ENCODE data around the gene SLC35C1. TPM values are rescaled to one million over a fixed set of nuclear protein-coding genes. Genes with fewer than 3 reads are reported as not detected.

Gene SLC35C1
- total and polyA plus RNA-seq, 9 of the 15 experiments (the other 6 are each of a cell fraction or from before 2014, with no cell fraction given), result 0.65 to 13.1 (median 2.4) TPM

GRCh38 chr11:45860764-45861510, 56.0 kb downstream of the SLC35C1 start:
- H3K9ac ChIP-seq (ENCODE audit: insufficient read depth in 1 of 2, low read depth in 2 of 2, low read length in 2 of 2), result 0 out of 4 replicates have a peak overlapping the region, but pooled peaks of 1 of the 2 experiments have one; percentile 70
- DNase-seq (ENCODE audit: extremely low read depth in 1 of 4, low spot score in 3 of 4) (no peak), FAIRE-seq (no peak), ATAC-seq (no peak)
- ChIA-PET CTCF (ENCODE audit: low intra/inter-chr PET ratio) (no interaction called here), POLR2A (interaction anchor here (0.6 to 4.5 kb wide), 5 partner anchors 10 to 630 kb away, joined by 3 to 21 read pairs (median 5); partner anchors contain the start of gene CRY2)
- no peaks in the 10 kb centered on the region for H3K9me3 ChIP-seq (replicated peaks; ENCODE audit: control insufficient read depth, insufficient read depth, low read depth, low read length)
- peaks cover 81% of the 10 kb centered on the region for H3K36me3 ChIP-seq (ENCODE audit: control insufficient read depth, insufficient read depth, low read length)
- H3K4me2 ChIP-seq (ENCODE audit: insufficient read depth, low read length), result no peak overlapping the region
- no peaks in the 10 kb centered on the region for H3K27me3 ChIP-seq (ENCODE audit: control insufficient read depth in 2 of 2, insufficient read depth in 2 of 2, low read length in 2 of 2)
- H3K79me2 ChIP-seq (ENCODE audit: control insufficient read depth, insufficient read depth, low read length), result no peaks in the 10 kb centered on the region
- H3K4me1 ChIP-seq (replicated peaks in 1 of 2; ENCODE audit: control insufficient read depth in 2 of 2, insufficient read depth in 2 of 2, low read length in 2 of 2), result peaks cover 0 to 4% of the 10 kb centered on the region in 2 experiments; a peak in 1 of 5 replicates
- intact Hi-C loops (cut with micrococcal nuclease) (no loop called here), in situ Hi-C loops (cut with MboI) (no loop called here)
- H2AFZ ChIP-seq (ENCODE audit: low read depth, low read length), result no peak overlapping the region
- H3K4me3 ChIP-seq, result no peak overlapping the region
- no peaks in the 10 kb centered on the region for H4K20me1 ChIP-seq (replicated peaks; ENCODE audit: control insufficient read depth, insufficient read depth, low read length)
- no TSS peak for BruUV-seq (replicated peaks)
- 91% methylated on average over 10 of the region's 10 CpGs for WGBS (ENCODE audit: insufficient coverage, low coverage, missing lambda C conversion rate)
- no peak overlapping the region for H3K27ac ChIP-seq (ENCODE audit: extremely low read depth, low read depth, low read length)
- H3K9me1 ChIP-seq (ENCODE audit: control insufficient read depth, insufficient read depth, low read length), result no peaks in the 10 kb centered on the region
- TF ChIP-seq ZNF280A (IDR thresholded peaks at IDR 0.05; ENCODE audit: low read depth, partially characterized antibody), result no peak
- TF ChIP-seq DNMT1 (IDR thresholded peaks at IDR 0.05), result no peak
- TF ChIP-seq MAX (CRISPR knock-in tag; IDR thresholded peaks at IDR 0.05), result no peak
- no peak for TF ChIP-seq ZNF449 (CRISPR knock-in tag; IDR thresholded peaks at IDR 0.05)
- no peak for TF ChIP-seq ZKSCAN3 (CRISPR knock-in tag; IDR thresholded peaks at IDR 0.05)
- no peak for TF ChIP-seq PRDM10 (IDR thresholded peaks at IDR 0.05; ENCODE audit: partially characterized antibody)
- no peak for TF ChIP-seq FOXK1 (CRISPR knock-in tag; IDR thresholded peaks at IDR 0.05; ENCODE audit: borderline replicate concordance)
- TF ChIP-seq GMEB1 (CRISPR knock-in tag; IDR thresholded peaks at IDR 0.05), result no peak
- TF ChIP-seq NUFIP1 (IDR thresholded peaks at IDR 0.05; ENCODE audit: partially characterized antibody), result no peak
- TF ChIP-seq POU5F1 (IDR thresholded peaks at IDR 0.05; ENCODE audit: borderline replicate concordance, low read depth, low read length, partially characterized antibody), result no peak
- TF ChIP-seq DMBX1 (CRISPR knock-in tag; IDR thresholded peaks at IDR 0.05; ENCODE audit: borderline replicate concordance), result no peak

All from K562 (cell line).